Keratinocyte (primary cell): Measurements from ENCODE around the gene SPOCK1. TPM values are rescaled to one million over a fixed set of nuclear protein-coding genes. Genes with fewer than 3 reads are reported as not detected.

Experiments
- DNase-seq: peaks from one replicate; pipeline ENCODE4 v3.0.0-alpha.2; 2011; ENCODE audit warnings: low read depth, missing footprints, low spot score
- FAIRE-seq: peaks from 2 replicates; lab custom pipeline; 2011; peaks lifted over from hg19 to GRCh38; lab: Jason Lieb, UNC
- H2AFZ ChIP-seq: 2 replicates; pipeline ENCODE4 v1.6.0; 2012; ENCODE audit warnings: low read length, control low read depth, inconsistent platforms; ENCODE audit not compliant: control insufficient read depth
- H3K27ac ChIP-seq: 2 replicates; pipeline ENCODE4 v1.5.1; 2011; ENCODE audit warnings: low read length; ENCODE audit not compliant: control insufficient read depth, insufficient read depth
- H3K27me3 ChIP-seq: 3 replicates; pipeline ENCODE4 v1.6.0; 2011; ENCODE audit warnings: low read length; ENCODE audit not compliant: control insufficient read depth, insufficient read depth; ENCODE audit errors: extremely low read depth
- H3K36me3 ChIP-seq, 2 experiments: 2 replicates in 1 of 2; 3 replicates in 1 of 2; pipeline ENCODE4 v1.5.1; 2011; ENCODE audit warnings: low read length in 2 of 2, mild to moderate bottlenecking in 1 of 2; ENCODE audit not compliant: control insufficient read depth in 2 of 2, insufficient read depth in 2 of 2; ENCODE audit errors: extremely low read depth in 1 of 2
- H3K4me1 ChIP-seq: 3 replicates; pipeline ENCODE4 v1.5.1; 2011; ENCODE audit warnings: low read length; ENCODE audit not compliant: control insufficient read depth, insufficient read depth; ENCODE audit errors: extremely low read depth
- H3K4me2 ChIP-seq: 3 replicates; pipeline ENCODE4 v1.6.0; 2011; ENCODE audit warnings: low read depth, low read length; ENCODE audit not compliant: control insufficient read depth, insufficient read depth; ENCODE audit errors: extremely low read depth
- H3K4me3 ChIP-seq, 3 experiments: fragments of 200-600 bp in 1 of 3; sonication (generic) in 1 of 3; 2 replicates in 2 of 3; 3 replicates in 1 of 3; pipeline ENCODE4 v1.5.1; 2011 to 2016; ENCODE audit warnings: low read length in 3 of 3, mild to moderate bottlenecking in 3 of 3, control low read depth in 2 of 3, inconsistent platforms in 1 of 3, low read depth in 1 of 3, mixed read lengths in 1 of 3, mixed run types in 1 of 3, moderate library complexity in 1 of 3; ENCODE audit not compliant: control insufficient read depth in 2 of 3, insufficient read depth in 2 of 3; ENCODE audit errors: extremely low read depth in 1 of 3
- H3K79me2 ChIP-seq: 2 replicates; pipeline ENCODE4 v1.6.0; 2012; ENCODE audit warnings: low read length; ENCODE audit not compliant: control insufficient read depth, insufficient read depth
- H3K9ac ChIP-seq: 3 replicates; pipeline ENCODE4 v1.6.0; 2011; ENCODE audit warnings: low read length; ENCODE audit not compliant: control insufficient read depth, insufficient read depth; ENCODE audit errors: extremely low read depth
- H3K9me1 ChIP-seq: 3 replicates; pipeline ENCODE4 v1.6.0; 2011; ENCODE audit warnings: low read length; ENCODE audit not compliant: control insufficient read depth, insufficient read depth; ENCODE audit errors: extremely low read depth
- H3K9me3 ChIP-seq: 2 replicates; pipeline ENCODE4 v1.5.1; 2012; ENCODE audit warnings: low read depth, low read length; ENCODE audit not compliant: control insufficient read depth
- H4K20me1 ChIP-seq: 3 replicates; pipeline ENCODE4 v1.6.0; 2011; ENCODE audit warnings: low read length; ENCODE audit not compliant: control insufficient read depth, insufficient read depth; ENCODE audit errors: extremely low read depth
- EZH2 ChIP-seq: IDR thresholded peaks from one replicate; pipeline ENCODE4 v1.6.1; 2012; ENCODE audit warnings: inconsistent platforms, mild to moderate bottlenecking, low read length, moderate library complexity
- dilution Hi-C: fragments of 300-500 bp; cut with MboI; formaldehyde crosslinking; loops from one replicate; pipeline ENCODE4 v1.7.0; 2020; ENCODE audit warnings: low sequenced_read_pairs; ENCODE audit not compliant: extremely low pct_ligation_motif_present
- polyA plus RNA-seq, 5 experiments: library from polyadenylated mRNA; depleted of rRNA in 3 of 5; stranded (reverse) in 3 of 5; stranded (forward) in 1 of 5; unstranded in 1 of 5; fragments of >200 nt; gene quantifications; 1 replicate in 1 of 5; 2 replicates in 3 of 5; 3 replicates in 1 of 5; pipeline versions ENCODE4 v1.2.1 to v1.2.3, GENCODE V29; 2011 to 2012; ENCODE audit warnings: missing spikeins in 2 of 5, low read depth in 1 of 5, low replicate concordance in 1 of 5
- TF ChIP-seq, protein P1 (sequence below), 3 experiments: IDR thresholded peaks in 1 of 3; conservative IDR thresholded peaks in 1 of 3; optimal IDR thresholded peaks in 1 of 3; 2 replicates in 2 of 3; 3 replicates in 1 of 3; pipeline versions ENCODE3 to v1.5.1; 2011; ENCODE audit warnings: low read length in 3 of 3, mild to moderate bottlenecking in 3 of 3, moderate library complexity in 2 of 3, control low read depth in 1 of 3, inconsistent platforms in 1 of 3; ENCODE audit not compliant: insufficient read depth in 2 of 3; ENCODE audit errors: extremely low read depth in 1 of 3

SPOCK1 gene
- polyA plus RNA-seq, 1 donor (not counting 4 experiments of a cell fraction or from before 2014, with no cell fraction given), result 5.5 TPM

- DNase-seq (no peak), FAIRE-seq (no peak)
- no peaks in the 10 kb centered on the region for H3K4me1 ChIP-seq
- H3K27ac ChIP-seq, result no peak overlapping the region
- no peak overlapping the region for H3K4me3 ChIP-seq
- dilution Hi-C loops, result no loop called here
- no peak overlapping the region for H3K4me2 ChIP-seq
- H4K20me1 ChIP-seq, result no peaks in the 10 kb centered on the region
- H3K36me3 ChIP-seq, result no peaks in the 10 kb centered on the region
- no peak overlapping the region for H2AFZ ChIP-seq
- H3K9me3 ChIP-seq, result no peaks in the 10 kb centered on the region
- no peaks in the 10 kb centered on the region for H3K9me1 ChIP-seq
- no peaks in the 10 kb centered on the region for H3K27me3 ChIP-seq
- TF ChIP-seq, protein P1, sequence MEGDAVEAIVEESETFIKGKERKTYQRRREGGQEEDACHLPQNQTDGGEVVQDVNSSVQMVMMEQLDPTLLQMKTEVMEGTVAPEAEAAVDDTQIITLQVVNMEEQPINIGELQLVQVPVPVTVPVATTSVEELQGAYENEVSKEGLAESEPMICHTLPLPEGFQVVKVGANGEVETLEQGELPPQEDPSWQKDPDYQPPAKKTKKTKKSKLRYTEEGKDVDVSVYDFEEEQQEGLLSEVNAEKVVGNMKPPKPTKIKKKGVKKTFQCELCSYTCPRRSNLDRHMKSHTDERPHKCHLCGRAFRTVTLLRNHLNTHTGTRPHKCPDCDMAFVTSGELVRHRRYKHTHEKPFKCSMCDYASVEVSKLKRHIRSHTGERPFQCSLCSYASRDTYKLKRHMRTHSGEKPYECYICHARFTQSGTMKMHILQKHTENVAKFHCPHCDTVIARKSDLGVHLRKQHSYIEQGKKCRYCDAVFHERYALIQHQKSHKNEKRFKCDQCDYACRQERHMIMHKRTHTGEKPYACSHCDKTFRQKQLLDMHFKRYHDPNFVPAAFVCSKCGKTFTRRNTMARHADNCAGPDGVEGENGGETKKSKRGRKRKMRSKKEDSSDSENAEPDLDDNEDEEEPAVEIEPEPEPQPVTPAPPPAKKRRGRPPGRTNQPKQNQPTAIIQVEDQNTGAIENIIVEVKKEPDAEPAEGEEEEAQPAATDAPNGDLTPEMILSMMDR (optimal IDR thresholded peaks at IDR 0.05 in 1 of 3, IDR thresholded peaks at IDR 0.05 in 1 of 3, conservative IDR thresholded peaks at IDR 0.05 in 1 of 3; ENCODE audit: extremely low read depth in 1 of 3, insufficient read depth in 2 of 3, low read length in 3 of 3), result no peak
- TF ChIP-seq EZH2, result no peak
- H3K79me2 ChIP-seq, result no peaks in the 10 kb centered on the region
- no peak overlapping the region for H3K9ac ChIP-seq
Observed at GRCh38 chr5:137516251-137516797, 17.2 kb upstream of the SPOCK1 start.

DNA sequence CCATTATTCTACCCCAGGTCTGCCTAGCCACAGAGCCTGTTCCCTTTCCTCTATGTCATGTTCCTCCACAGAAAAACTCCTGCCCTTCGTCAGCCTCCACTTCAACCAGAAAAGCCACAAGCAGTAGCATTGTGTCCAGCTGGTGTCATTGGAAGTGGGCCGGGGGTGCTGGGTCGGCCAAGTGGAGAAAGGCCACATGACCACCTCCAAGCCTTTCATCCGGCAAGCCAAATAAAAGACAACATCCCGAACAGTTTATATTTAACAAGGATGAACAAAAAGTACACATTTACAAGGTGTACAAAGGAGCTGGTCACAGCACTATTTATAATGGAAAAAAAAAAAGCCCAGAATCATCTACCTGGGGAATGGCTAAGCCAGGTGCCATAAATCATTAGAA is 16.1 kb upstream of the SPOCK1 start:
- no peaks in the 10 kb centered on the region for H3K27me3 ChIP-seq

More for the DNA sequence above, 16.1 kb upstream of the SPOCK1 start:
- DNase-seq (no peak), FAIRE-seq (no peak)
- no peak overlapping the region for H3K27ac ChIP-seq
- no peaks in the 10 kb centered on the region for H3K79me2 ChIP-seq
- H2AFZ ChIP-seq, result no peak overlapping the region
- H3K4me2 ChIP-seq, result no peak overlapping the region
- no peaks in the 10 kb centered on the region for H4K20me1 ChIP-seq
- dilution Hi-C loops, result no loop called here
- H3K9me1 ChIP-seq, result no peaks in the 10 kb centered on the region
- no peak for TF ChIP-seq EZH2
- TF ChIP-seq, protein P1 (optimal IDR thresholded peaks at IDR 0.05 in 1 of 3, IDR thresholded peaks at IDR 0.05 in 1 of 3, conservative IDR thresholded peaks at IDR 0.05 in 1 of 3; ENCODE audit: extremely low read depth in 1 of 3, insufficient read depth in 2 of 3, low read length in 3 of 3), result no peak
- no peaks in the 10 kb centered on the region for H3K36me3 ChIP-seq
- no peak overlapping the region for H3K9ac ChIP-seq
- no peaks in the 10 kb centered on the region for H3K9me3 ChIP-seq
- H3K4me1 ChIP-seq, result no peaks in the 10 kb centered on the region
- no peak overlapping the region for H3K4me3 ChIP-seq
